ENCODE results near the gene FNIP2. TPM values are rescaled to one million over a fixed set of nuclear protein-coding genes. Genes with fewer than 3 reads are reported as not detected.
"Not testable (repeated sequence)": the region's sequence is repeated elsewhere in the genome, so short reads cannot be mapped to it uniquely, and the experiment has no call there.

Gene FNIP2
- polyA plus RNA-seq, 5 donors = 19.5 to 34.6 (median 29.0) TPM

DNA sequence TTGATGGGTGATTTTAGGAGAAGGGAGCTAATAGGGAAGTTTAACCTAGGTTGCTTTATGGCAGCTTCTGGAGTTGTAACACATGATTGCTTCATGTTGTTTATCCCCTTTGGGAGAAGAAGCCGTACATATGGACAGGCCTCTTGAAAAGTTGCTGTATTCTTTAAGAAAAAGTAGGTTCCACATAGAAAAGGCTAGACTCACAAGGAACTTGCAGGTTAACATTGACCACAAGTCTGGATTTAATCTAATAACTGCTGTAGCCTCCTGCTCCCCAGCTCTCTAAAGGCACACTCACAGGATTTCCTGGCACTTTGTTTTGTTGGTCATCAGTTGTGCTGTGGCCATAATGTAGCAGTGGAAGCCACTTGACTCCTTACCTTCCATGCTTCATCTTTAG, 19.7 kb downstream of the FNIP2 start:
- DNase-seq = no peak

DNA sequence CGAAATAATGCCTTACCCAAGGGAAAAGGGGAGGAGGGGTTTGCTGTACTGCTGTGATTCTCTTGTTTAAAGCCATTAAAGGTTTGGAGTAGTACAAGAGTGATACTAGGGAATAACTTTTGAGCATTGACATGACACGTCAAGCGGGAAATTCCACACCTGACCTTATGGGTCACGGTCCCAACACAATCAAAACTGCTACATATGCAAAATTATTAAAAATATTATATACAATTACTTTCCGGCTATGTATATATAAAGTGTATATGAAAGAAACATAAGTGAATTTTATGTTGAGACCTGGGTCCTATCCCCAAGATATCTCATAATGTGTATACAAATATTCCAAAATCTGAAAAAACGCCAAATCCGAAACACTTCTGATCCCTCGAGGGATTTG, 21.0 kb downstream of the FNIP2 start:
- DNase-seq = no peak

DNA sequence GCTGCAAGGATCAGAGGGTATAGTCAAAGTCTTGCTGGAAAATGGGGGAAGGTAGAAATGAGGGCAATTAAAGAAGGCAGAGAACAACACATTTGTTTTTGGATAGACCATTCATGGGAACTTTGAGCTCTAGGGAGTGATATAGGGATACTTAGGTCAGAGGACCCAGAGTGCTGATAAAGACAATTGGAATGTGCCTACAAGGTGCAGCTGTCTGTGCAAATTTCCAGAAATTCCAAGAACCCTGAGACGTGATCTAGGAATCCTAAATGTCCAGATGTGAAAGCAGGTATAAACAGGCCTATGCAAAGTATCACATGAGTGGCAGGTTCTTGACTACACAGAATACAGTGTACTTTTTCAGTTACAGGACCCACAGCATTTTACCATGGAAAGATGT, 24.2 kb downstream of the FNIP2 start:
- DNase-seq = no peak

DNA sequence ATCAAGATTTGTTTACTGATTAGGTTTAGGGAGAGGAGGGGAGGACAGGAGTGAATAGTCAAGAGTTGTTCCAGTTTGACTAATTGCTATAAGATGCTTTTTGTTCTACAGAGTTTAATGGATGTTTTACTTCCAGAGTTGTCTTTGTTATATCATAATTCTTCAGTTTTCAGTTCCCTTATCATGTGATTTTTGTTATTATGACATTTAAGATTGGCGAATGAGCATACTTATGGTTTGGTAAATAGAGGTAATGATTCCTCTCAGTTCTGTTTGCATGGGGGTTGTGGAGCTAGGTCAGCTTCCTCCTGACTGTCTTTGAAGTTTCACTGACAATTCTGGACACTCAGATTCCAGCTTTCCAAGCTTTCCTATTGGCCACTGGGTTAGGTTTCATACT, 24.6 kb downstream of the FNIP2 start:
- not testable (repeated sequence) for DNase-seq

DNA sequence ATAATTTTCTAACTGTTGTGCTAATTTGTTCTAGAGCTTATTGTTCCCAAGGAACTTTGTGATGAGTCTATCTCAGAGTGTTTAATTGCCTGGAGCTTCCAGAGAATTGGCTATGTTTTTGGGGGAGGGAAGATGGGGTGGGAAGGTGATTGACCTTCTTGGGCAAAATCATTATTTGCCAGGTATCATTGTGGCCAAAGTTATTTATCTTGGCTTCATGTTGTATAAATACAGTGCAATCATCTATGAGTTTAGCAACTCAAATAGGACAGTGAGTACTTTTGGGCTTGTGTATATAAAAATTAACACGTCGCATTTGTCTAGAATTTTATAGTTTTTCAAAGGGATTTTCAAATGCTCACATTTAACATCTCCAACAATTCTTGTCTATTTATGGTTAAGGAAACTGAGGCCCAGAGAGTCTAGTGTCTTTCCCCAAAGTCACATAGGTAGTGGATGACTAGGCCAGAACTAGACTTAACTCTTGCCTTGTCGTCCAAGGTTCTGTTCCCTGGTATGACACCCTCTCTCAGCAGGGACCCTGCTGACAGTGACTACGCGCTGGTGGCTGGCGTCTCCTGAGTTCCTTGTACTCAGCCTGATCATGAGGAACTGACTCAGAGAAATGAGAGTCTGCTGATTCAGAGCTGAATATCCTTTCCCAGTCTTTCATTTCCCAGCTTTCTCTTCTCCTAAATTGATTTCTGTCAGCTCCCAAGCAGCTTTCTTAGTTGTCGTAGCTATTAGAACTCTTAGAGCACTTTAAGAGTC, 27.7 kb downstream of the FNIP2 start:
- DNase-seq = no peak

DNA sequence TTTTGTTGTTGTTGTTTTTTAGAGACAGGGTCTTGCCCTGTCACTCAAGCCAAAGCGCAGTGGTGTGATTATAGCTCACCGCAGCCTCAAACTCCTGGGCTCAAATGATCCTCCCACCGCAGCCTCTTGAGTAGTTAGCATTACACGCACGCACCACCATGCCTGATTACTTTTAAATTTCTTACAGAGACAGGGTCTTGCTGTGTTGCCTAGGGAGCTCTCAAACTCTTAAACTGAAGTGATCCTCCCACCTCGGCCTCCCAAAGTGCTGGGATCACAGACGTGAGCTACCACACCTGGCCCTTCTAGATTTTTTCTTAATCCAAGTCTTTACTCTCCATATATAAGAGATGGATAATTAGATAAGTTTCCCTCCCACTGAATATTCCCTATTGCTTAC, 29.2 kb downstream of the FNIP2 start:
- DNase-seq = no peak

DNA sequence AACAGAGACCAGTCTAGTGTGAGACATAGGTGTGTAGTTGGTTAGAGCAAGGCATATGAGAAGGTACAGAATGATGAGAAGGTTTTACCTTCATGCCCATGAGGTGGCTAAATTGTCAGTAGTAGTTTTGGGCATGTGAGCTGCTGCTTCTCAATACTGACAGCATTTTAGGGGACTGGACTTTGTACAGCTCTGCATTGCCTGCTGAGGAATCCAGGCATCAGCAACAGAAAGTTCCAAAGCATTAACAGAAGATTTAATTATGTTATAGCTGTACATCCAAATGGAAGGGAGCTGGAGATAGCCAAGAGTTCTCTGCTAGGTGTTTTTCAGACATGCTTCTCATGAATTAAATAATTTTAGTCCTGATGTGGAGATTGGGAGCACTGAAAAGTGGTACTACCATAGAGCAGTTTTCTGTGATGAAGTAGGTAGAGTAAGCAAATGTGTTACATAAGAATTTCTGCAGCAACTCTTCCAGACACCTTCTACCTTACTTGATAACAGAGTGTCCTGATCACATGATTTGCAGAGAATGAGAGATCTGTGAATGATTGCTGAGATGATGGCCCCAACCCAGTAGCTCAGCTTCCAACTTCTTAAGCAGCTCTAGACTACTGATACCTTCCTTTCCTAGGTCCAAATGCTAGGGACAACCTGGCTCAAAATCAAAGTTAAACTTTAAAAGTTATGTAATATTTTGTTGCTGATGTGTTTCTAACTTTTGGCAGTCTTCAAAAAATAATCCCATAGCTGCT, 30.4 kb downstream of the FNIP2 start:
- DNase-seq = no peak

DNA sequence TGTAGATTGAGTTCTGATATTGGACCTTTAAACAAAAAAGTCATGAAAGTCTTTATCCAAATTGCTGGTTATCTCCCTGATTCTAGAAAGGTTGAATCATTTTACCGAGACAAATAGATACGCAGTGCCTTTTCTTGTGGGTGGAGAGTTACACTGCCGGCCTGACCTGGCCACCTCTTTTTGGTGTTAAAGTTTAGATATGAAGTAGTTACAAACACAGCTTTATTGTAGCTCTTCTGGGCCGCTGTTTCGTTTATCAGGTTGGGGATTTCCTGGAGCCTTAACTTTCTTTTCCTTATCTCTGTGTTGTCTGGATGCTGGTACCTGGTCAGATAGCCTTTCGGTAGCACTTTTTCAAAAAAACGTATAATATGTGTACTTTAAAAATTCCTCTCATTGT, 31.0 kb downstream of the FNIP2 start:
- no peak for DNase-seq

DNA sequence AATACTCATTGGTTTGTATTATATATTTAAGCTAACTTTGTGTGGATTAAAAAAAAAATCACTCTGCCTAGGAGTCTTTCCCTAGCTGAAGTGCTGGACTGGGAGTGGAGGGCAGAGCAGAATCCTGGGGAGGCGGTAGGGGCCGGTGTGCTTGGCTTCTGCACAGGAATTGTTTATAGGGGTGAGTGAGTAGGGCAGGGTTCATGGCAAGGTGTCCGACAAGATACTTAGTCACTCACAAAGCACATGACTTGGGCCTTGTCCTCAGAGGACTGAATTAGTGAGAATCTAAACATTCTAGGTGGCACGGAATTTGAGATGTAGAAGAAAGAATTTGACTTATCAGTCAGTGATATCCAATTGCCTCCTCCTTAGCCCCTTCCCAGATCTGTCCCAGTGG, 32.2 kb downstream of the FNIP2 start:
- DNase-seq = no peak

DNA sequence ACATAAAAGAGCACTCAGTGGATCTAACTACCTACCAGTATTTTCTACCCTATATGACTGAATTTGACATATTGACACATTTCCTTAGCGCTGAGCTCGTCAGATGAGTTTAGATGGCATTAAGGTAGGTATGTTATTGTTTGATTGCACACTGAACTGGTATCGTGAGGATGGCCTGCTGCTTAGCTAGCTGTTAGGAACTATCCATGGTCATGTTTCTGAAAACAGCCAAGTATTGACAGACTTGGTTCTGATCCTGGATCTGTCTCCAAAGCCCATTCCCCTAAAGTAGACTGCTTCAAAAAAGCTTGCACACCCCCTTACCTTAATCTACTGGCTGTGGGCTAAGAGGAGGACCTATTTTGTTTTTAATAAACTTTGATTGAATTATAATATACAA, 32.9 kb downstream of the FNIP2 start:
- no peak for DNase-seq

DNA sequence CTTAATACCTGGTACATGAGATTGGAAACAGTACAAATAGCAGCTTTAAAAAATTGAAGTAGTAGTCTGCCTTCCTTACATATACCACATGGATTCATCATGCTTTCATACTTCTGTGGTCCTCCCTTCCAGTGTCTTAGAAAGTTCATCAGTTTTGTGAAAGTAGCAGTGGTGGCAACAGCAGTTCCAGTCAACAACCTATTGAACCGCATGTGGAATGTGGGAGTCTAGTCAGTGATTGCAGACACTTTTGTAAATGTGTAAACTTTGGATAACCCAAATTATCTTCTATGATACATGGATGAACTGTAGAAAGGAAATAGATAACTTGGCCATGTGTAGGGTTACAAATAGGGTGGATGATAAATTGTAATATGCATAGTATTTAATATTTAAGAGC, 34.1 kb downstream of the FNIP2 start:
- DNase-seq = no peak

DNA sequence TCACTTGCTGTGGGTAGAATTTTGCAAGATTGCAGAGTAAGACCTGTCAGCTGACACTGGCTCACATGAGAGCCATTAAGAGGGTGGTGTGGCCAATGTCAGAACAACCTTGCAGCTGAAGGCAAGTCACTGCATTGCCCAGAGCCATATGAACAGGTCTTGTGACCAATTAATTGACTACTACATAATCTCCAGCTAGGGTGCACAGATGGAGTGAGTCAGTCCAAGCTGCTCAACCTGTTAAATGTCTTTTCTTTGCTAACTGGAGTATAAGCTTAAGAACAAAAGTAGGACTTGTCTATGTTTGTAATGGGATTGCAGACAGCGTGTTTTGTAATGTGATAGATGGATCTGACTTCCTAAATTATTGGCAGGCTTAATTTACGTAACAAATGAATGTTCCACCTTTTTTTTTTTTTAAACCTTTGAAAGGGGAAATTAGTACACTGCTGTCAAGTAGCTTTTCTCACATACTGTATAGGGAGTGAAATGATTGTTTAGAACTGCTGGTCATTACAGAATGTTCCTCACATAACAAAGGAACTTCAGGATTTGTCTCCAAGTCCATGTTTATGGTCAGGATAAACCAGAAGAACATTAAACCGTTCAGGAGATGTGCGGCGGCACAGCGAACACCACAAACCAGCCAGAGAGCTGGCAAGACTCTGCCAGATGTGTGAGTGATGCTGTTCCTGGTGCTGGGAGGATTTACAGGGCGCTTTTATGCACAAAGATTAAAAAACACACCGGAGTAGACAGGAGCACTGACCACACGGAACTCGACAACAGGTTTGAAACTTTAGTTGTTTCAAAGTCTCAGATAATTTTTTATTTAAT, 37.0 kb downstream of the FNIP2 start:
- no peak for DNase-seq

DNA sequence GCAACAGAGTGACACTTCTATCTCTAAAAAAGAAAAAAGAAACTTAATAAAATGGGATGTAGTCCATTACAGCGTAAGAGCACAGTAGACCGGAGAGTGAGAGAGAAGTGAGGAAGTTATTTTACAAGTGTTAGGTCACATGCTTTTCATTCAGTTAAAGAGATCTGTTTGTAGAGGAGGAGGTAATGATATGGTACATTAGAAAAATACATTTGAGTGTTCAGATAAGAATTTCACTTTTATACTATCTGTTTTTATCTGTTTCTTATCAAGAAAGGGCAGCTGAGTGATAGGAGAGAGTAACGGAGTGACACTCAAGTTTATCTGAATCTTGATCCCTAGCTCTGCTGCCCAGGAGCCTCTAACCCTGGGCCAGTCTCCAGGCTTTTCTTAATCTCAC, 38.9 kb downstream of the FNIP2 start:
- DNase-seq = no peak

DNA sequence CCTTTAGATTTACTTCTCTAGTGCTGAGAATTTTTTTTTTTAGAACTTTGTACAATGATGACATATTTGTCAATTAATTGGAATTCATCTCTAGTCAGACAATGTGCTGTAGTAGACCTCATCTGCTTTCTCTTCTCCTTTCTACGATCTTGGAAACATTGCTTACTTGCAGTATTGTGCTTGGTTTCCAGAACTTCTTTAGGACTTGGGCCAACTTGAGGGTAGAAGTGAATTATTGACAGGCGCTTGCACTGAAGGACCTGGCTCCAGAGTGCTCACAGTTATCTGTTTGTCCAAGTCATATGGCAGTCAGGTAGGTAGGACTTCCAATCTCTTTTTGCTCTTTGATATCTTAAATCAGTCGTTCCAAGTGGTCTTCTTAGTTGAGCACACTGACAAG, 39.6 kb downstream of the FNIP2 start:
- DNase-seq = no peak

DNA sequence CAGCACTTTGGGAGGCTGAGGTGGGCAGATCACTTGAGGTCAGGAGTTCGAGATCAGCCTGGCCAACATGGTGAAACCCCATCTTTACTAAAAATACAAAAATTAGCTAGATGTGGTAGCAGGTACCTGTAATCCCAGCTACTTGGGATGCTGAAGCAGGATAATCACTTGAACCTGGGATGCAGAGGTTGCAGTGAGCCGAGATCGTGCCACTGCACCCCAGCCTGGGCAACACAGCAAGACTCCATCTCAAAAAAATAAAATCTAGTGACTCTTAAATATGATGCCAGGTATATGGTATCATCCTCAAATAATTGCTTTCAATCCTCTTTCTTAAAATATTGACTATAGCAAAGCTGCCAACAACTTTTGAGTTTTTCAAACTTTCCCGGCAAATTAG, 40.4 kb downstream of the FNIP2 start:
- DNase-seq = not testable (repeated sequence)

DNA sequence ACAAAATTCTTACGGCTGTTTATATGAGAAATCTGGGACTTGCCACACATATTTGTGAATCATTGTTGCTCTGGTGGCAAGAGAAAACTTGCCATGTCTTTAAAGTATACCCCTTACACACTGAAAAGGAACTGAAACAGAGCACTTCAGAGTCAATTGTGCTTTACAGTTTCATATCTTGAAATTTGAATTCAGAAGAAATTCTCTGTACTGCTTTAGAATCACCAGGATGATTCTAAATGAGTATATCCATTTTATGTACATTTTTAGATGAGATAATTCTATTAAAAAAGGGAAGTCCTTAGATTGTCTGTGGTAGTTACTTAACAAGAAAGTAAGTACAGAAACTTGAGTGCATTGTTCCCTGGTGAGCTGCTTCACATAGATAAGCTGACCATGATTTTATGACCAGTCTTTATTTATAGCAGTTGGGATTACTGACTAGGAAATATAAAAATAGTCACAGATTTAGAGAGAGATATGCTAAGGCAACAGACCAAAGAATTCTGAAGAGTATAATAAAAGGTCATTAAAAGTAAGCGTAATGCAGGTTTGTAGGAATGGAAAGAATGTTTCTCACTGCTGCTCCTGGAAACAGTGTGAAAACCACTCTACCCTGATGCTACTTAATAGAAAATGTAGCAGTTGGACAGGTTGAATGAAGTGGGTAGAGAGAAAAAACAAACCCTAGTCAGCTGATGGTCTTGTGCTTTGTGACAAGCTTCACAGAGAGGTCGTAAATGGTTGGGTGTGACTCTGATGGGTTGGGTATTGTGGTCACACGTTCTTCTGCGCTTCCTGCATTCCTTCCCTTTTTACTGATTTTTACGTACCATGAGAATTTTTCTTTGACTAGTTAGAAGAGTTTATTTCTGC, 41.0 kb downstream of the FNIP2 start:
- peak; percentile 45 to 57 for DNase-seq

DNA sequence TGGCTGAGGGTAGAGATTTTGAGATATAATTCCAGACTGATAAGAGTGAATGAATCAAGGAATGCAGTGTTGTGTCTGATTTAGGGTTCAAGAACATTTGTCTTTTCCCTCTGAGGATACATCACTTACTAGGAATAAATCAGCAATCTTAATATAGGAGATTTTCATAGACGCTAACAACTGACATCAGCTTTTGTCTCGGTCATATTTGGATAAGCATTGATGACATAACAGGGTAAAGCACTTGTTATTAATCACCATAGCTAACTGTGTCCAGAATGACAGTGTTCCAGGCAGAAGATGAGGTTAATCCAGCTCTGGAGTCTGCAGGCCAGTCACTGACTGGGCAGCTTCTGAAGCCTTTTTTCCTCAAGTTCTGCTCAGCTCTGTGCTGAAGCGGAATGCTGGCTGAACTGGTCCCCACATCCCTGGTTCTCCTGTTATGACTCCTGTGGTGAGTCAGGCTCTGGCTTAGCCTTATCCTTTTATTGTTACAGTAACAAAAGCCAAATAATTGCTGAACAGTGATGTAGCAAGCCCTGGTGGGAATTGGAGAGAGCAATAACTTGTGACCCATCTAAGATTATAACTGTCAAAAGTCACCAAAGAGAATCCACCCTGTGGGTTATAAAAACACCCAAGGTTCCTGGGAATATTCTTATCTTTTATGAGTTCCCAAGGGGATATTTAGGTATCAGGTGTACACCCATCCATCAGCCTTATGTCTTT, 41.8 kb downstream of the FNIP2 start:
- no peak for DNase-seq

DNA sequence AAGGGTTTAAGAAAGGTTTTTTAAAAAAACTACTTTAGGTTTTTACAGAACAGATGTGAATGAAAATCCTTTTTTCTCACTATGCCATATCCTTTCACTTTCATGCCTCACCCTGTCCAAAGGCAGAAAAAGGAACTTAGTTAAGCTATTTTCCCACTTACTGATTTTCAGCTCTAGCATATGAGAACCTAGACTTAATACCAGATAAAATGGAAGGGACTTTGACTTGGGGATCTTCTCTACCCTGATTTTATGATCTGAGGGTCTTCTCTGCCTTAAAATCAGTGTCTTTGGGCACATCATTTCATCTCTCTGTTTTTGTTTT, 42.4 kb downstream of the FNIP2 start:
- no peak for DNase-seq

DNA sequence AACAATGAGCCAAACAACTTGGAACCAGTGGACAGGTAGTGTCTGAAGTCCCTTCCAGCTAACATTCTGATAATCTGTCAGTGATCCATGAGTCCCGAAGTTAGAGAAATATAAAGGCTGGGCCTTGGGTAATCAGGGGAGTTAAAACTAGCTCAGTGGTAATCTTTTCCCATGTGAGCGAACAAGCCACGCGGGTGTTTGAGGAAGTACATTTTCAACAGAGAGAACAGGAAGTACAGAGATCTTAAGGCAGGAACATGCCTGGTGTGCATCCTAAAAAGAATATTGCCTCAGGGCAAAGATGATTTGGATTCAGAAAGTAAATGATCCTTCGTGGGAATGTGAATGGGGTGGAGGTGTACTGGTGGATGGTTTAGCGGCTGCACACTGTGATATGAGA, 42.9 kb downstream of the FNIP2 start:
- no peak for DNase-seq

DNA sequence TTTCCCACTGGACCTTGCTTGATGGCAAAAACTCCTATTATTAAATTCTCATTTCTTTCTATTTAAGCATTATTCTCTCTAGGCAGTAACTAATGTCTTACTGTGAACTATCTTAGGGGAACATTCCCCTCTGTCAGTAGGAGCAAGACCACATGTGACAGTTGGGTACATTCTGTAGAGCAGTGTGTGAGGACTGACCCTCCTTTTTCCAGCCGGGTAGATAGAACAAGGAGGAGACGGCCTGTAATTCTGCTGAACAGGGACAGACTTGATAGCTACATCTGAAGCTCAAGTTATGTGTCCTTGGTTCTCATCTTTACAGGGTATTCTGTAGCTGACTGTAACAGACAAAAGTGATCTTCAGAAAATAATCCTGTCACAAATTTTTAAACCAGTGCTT, 43.3 kb downstream of the FNIP2 start:
- DNase-seq = no peak

DNA sequence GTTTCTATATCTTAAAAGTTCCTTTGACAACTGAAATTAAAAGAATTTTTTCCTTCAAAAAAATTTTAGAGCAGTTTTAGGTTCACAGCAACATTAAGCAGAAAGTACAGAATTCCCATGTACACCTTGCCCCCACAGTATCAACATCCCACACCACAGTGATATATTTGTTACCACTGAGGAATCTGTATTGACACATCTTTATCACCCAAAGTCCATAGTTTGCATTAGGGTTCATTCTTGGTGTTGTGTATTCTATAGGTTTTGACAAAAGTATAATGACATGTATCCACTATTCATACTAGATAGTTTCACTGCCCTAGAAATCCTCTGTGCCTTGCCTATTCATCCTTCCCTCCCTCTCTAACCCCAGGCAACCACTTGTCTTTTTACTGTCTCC, 43.7 kb downstream of the FNIP2 start:
- no peak for DNase-seq
